Measurements from ENCODE around the gene TAF3.

TAF3 gene

DNA sequence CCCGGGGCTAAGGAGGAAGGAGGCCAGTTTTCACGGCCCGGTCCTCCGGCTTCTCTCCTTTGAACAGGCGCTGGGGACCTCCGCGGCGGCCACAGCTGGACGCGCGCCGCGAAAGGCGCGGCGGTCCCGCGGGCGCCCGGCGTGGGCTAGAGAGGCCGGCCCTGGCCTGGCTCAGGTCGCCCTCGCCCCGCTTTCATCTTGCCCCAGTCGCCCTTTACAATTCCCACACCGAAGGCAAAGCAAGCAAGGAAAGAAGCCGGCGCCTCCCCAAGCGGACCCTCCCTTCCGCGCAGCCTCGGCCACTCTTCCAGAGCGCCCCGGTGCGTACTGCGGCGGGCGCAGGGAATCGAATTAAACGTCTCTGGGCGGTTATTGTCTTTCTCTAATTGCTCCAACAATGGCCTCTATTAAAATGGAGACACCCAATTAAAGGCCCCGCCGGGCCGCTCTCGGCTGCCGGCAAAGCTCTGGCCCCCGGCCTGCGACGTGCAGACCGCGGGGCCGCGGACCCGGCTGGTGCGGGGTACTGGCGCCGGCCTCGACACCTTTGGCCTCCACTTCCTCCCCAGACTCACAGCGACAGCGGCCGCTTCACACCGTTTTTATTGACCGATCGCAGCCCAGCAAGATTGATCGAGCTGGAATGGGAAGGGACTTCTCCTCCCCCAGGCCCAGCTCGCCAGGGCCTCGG lies 231.7 kb downstream of the TAF3 start:
- no peak for DNase-seq

DNA sequence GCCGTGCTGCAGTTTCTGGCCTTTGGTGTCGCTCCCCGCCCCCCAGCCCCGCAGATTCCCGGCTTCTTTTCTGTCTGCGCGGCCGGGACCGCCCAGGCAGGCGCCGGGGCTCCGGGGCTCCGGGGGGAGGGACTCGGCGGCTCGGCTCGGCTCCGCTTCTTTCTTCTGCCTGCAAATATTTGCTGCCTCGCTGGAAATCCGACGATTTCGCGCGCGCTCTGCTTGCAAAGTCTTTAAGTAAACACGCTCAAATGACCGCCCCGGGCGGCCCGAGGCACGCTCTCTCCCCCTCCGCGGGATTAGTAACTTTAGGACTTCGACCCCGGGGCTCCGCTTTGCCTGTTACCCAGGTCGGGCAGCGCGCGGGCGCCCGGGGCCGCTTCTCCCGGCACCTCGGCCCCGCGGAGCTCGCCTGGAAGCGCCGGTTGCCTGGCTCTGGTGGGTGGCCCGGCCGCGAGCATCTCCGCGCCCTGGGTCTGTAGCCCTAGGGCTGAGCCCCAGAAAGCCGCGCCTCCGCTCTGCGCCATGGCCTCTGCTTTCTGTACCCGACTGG lies 232.3 kb downstream of the TAF3 start:
- no peak for DNase-seq

DNA sequence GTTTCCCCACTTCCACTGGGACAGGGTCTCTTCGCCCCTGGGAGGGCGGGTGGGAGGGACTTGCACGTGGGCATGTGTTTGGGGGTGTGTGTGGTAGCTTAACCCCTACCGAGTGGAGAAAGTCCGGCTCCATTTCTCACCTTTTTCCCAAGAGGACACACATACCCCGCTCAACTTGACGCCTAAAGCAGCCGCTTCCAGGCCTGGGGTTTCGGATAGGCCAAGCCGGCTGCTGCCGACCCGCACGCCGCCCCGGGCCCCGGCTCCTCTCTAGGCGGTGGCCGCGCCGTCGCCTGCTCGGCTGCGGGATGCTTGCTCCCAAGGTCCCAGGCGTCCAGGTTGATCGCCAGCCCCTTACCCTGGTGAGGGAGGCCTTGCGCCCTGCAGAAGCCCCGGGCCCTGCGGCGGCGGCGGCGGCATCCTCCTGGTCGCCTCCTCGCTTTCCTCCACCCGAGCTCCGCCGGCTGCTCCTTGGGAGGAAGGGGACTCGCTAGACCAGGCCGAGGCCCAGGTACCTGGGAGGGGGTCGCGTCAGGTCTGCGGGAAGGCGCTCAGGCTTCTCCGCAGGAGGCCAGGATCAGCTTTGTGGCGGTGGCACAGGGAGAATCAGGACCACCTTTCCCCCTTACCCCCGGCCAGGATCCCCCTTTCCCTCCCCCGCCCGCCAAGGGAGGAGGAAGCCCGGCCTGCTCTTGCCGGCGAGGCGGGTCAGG lies 233.0 kb downstream of the TAF3 start:
- DNase-seq = no peak

DNA sequence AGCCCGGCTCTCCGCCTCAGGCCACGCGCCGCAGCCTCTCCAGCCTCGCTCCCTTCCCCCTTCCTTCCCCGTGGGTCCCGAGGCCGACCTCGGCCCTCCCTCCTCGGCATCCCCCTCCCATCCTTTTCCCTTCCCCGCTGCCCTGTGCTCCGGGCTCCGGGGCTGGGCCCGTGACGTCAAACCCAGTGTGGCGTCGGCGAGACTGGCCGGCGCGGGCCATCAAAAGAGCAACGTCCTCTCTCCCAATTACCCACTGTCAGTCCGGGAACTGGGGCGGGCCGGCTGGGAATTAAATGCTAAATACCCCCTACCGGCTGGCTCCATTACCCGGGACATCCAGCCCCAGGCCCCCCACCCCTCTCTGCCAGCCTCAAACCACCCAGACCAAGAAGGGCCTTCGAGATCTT lies 233.5 kb downstream of the TAF3 start:
- no peak for DNase-seq

DNA sequence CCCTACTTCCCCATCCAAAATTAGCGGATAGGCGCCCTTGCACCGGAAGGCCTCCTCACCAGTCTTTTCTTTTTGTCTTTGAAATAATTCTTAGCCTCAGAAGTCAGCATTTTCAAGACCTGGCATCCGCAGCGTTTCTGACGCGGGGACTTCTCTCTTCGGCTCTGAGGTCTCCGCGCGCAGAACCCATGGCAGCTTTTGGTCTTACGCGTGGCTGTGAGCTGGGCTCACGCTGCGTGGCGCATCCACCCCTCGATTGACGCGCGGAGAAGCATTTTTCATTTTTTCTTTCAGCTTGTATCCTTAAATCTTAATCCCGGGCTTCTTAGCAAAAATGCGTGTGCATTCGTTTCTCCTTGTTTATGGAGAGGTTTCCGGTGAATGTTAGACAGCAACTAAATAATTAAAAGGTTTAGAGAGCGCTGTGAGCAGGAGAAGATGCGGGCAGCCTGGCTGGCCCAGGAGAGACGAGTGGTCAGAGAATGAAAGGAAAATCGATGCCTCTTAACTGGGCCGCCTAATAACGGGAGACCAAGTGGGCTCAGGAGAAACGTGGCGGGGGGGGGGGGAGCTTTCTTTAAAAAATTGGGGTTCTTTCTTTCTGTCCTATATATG lies 234.1 kb downstream of the TAF3 start:
- no peak for DNase-seq

DNA sequence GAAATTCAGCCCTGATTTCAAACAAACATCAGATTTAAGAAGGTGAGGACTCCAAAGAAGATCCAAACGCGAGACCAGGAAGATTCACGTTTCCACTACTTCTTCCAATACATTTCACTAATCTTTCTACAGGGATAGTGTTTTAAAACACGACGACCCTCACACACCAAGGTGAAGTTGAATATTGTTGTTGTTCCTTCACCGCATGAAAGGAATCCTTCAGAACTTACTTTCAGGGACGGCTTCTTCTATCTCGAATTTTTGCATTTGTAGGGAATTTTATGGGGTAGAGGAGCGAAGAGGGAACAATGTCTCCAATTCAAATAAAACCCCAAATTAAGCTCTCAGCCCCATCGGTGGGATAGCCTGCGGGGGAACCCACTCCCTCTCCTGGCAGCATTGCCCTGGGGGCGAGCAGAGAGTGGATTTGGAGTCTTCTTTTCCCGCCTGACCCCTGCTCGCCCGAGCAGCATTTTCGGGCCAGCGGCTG lies 234.7 kb downstream of the TAF3 start:
- DNase-seq = no peak

DNA sequence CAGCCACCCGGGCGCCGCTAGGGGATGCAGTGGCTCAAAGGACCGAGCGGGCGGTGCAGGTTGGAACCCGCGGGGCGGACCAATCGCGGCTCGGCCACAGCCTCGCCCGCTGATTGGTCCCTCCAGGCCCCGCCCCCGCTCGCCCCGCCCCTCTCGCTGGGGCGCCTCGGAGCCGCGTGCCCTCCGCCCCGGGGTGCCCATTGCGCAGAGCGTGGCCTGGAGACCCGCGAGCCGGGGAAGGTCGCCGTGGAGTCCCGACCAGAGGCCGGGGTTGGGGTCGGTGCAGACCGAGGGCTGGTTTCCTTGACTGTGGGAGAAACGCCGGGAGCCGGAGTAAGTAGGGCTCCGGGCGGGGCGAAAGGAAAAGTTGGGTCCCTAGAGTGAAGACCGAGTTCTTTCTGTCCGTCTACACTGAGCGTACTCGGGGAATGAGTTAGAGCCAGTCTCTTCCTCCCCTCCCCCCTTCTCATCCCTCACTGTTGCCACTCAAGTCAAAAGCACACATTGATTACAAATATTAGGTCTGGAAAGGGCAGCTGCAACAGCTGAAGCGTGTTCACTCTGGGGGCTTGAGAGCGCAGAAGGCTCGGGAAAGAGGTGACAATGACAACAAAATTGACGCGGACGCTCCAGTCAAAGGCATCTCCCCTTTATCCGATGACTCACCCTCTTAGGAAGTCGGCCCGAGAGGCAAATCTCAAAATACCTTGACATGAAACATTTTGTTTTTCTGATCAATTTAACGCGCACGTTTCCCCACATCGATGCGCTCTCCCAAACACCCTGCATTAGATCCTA lies 235.3 kb downstream of the TAF3 start:
- no peak for DNase-seq

DNA sequence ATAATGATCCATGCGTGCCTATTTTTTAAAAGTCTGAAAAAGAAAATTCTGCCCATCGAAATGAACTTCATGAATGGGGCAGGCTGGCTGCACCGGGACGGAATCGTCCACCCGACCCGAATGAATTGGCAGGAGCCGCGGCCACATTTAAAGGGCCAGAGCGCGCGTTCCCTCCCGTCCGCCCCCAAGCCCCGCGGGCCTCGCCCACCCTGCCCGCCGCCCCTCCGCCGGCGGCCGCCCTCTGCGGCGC lies 235.9 kb downstream of the TAF3 start:
- no peak for DNase-seq

DNA sequence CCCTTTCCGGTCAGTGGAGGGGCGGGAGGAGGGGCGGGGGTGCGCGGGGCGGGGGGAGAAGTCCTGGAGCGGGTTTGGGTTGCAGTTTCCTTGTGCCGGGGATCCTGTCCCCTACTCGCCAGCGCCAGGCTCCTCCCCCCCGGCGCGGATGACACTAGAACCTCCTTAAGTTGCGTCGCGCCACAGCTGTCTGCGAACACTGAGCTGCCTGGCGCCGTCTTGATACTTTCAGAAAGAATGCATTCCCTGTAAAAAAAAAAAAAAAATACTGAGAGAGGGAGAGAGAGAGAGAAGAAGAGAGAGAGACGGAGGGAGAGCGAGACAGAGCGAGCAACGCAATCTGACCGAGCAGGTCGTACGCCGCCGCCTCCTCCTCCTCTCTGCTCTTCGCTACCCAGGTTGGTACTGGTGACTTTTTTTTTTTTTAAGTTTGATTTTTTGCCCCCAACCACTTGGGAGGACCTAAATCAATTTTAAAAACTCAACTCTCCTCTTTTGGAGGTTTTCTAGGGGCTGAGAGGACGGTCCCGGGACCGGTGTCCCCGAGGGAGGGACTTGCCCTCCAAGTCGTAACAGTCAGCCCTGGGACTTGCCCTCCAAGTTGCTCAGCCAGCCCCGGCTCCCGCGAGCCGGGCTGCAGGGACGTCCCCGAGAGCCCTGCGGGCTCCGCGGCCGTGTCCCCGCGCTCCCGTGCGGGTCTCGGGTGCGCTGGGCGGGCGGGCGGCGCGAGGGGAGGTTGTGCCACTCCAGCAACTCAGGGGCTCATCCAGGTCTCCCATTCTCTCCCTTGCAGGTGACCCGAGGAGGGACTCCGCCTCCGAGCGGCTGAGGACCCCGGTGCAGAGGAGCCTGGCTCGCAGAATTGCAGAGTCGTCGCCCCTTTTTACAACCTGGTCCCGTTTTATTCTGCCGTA lies 236.4 kb downstream of the TAF3 start, which contains the start of gene GATA3:
Gene GATA3 (plus strand): TSS at position 195 of the 914 bp plus-strand sequence. CDS start 968 bp downstream, outside the sequence.
- DNase-seq = no peak

DNA sequence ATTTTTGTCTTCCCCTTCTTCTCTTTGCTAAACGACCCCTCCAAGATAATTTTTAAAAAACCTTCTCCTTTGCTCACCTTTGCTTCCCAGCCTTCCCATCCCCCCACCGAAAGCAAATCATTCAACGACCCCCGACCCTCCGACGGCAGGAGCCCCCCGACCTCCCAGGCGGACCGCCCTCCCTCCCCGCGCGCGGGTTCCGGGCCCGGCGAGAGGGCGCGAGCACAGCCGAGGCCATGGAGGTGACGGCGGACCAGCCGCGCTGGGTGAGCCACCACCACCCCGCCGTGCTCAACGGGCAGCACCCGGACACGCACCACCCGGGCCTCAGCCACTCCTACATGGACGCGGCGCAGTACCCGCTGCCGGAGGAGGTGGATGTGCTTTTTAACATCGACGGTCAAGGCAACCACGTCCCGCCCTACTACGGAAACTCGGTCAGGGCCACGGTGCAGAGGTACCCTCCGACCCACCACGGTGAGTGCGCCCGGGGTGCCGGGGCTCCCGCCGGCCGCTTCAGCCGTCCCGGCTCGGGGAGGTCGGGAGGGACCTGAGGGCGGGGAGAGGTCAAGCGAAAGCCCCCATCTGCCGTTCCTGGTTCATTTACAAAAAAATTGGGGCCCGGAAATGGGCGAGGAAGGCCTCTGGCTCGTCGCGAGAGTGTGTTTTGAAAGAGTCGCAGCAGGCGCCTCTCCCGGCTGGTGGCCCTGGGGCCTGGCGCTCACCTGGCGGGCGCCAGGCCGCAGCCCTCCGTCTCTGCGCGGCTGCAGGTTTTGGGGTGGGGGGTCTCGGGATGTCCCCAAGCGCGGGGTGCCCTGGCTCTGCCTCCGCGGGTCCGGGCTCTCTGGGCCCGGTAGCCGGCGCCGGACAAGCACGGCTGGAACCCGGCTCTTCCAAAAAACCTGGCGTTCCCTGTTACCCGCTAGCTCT lies 237.4 kb downstream of the TAF3 start:
- no peak for DNase-seq

DNA sequence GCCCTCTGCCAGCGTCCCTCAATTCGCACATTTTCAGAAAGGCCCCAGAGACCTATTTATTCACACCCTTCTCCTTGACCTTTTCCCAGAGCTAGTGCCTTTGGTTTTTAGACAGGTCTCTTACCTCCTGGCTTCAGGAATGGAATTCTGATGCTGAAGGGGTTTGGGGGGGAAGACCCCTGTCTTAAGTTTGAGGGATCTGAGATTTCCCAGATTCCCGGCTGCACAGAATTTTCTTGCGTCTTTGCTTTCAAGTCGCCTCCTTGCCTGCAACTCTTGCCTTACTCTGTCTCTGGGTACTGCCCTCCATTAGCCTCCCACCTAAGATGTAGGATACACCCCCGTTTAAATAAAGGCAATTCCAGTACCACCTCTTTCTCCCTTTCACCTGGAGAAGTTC lies 238.1 kb downstream of the TAF3 start:
- DNase-seq = no peak

DNA sequence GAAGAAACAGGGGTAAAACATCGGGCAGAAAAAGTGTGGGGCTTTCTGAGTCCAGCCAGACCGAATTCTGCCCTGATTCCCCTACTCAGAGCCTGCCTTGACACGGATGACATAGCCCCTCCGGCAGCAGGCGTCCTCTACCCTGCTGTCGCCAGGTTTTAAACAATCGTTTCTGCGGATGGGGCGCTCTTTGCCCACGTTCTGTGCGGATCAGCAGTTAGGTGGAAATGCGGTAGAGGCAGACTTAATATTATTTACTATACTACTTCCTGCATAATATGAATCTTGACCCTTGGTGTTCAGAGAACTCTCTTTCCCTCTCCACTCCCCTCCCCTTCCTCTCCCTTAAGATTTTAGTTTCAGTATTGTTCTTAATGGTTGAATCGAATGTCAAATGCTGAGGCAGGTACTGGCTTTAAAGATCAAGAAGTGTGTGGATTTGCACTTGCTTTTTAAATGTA lies 238.6 kb downstream of the TAF3 start:
- no peak for DNase-seq

DNA sequence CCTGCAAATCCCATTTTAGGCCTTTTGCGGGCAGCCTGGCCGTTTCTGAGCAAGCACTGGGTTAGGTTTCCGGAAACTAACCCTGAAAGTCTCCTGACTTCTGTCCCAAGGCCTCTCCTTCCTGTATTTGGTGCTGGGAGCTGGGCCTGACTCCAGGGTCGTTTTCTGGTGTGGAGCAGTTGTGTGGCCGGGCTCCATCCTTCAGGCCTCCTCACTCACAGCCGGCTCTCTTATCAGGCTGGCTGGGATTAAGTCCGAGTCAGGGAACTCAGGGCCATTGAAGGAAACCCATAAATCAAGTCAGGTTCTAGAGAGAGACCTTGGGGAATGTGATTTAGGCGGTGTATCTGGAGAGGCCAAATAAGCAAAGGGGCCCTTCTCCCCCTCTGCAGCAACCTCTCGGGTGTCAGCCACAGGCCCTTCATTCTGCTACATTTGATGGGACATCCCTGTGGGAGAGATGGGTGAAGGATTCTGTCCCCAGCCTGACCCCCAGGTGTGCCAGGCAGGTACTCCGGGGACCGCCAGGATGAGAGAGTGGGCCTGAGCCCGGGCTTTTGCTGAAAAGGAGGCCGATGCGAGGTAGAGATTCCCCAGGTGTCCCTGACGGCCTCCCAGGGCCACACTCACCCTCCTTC lies 239.4 kb downstream of the TAF3 start:
- DNase-seq = no peak

DNA sequence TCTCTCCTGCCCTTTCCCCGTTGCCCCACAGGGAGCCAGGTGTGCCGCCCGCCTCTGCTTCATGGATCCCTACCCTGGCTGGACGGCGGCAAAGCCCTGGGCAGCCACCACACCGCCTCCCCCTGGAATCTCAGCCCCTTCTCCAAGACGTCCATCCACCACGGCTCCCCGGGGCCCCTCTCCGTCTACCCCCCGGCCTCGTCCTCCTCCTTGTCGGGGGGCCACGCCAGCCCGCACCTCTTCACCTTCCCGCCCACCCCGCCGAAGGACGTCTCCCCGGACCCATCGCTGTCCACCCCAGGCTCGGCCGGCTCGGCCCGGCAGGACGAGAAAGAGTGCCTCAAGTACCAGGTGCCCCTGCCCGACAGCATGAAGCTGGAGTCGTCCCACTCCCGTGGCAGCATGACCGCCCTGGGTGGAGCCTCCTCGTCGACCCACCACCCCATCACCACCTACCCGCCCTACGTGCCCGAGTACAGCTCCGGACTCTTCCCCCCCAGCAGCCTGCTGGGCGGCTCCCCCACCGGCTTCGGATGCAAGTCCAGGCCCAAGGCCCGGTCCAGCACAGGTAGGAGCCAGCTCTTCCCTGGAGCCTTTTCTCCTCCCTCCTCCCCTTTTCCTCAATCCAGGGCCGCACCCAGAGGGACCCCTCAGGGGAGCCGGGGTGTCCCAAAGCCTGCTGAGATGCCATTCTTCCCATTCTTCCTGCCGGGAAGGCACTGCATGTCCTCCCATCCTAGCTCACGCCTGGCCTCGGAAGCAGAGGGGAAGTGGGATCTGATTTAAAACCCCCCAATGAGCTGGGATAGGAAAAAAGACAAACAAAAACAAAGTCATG lies 240.2 kb downstream of the TAF3 start:
- no peak for DNase-seq

DNA sequence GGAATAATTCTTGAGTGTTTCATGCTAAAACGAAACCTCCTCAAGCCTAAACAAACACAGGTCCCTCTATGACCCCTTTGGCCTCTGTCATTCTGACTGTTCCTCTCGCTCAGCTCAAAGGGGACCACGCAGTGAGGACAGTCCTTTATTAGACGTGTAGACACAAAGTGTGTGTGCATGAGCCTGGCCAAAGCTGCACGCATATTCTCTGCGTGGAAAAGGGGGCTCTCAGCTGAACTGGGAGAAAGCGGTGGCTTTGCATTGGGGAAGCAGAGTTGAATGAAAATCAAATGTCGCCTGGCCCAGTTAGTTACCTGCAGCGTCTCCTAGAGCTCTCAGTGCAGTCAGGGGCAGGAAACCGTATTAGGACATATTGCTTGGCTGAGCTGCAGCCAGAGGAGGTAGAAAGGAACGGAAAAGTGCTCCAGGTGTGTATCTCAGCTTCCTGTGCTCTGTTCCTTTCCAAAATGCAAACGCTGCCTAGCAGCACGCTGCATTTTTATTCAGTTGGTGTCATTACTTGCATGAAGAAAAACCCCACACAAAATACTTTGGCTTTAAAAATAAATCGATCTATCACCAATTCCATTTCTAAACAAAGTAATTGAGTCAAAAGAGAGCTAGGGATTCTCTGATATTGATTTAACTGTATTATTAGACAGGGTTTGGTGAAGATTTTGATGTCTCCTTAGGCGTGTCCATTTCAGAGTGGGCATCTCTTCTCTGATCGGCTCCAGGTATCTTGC lies 241.1 kb downstream of the TAF3 start:
- no peak for DNase-seq

DNA sequence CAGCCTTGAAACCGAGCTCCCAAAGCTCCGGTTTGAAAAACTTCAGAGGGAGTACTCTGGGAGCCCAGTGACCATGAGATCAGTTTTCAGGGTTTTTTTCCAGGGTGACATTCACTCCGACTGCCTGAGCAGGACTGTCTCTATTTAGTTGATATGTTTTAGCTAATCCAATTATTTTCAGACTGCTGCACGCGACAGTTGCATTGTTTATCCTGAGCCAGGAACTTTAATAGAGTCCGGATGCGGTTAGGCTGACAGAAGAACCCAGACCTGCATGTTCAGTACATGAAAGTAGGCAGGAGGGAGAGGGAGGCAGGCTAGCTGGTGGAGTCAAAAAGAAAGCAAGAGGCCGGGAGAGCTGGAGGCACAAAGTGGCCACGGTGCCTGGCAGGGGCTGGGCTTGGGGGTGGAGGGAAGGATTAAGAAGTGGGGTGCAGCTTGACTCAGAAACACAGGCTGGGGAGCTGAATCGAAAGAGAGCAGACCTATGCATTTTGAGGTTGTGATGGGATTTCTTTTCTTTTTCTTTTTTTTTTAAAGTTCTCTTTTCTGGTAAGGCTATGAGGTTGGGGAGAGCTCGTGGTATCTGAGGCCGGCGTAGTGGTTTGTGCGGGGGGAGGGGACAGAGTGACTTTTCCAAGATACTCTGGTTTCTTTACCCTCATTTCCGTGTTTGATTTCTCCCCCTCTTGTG lies 241.9 kb downstream of the TAF3 start:
- no peak for DNase-seq

DNA sequence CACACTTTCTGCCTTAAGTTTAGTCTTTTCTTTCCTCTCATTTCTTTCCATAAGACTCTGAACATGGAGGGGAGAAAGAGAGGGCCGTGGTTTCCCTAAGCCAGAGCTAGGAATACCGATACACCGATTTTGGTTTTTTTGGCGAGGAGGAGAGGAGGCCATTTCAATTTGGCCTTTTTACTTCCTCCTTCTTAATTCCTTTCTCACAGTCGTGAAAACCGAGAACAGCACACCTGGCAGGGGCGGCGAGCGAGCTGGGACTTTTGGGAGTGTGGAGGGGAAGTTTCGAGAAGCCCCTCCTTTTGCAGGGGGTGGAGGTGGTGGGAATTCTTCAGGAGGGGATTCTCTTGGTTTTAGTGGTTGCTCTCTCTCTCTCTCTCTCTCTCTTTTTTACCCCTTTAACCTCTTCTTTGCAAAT lies 242.4 kb downstream of the TAF3 start:
- no peak for DNase-seq
